Spleen (tissue), 11 donors: ENCODE measurements around the gene SDHC. TPM values are rescaled to one million over a fixed set of nuclear protein-coding genes. Genes with fewer than 3 reads are reported as not detected.
"Not testable (repeated sequence)": the region's sequence is repeated elsewhere in the genome, so short reads cannot be mapped to it uniquely, and the experiment has no call there.

Experiments used
- DNase-seq: peaks from one replicate; pipeline ENCODE4 v3.0.0-alpha.2; 2020
- H3K27ac ChIP-seq, 8 donors: fragments of 200-600 bp; sonication (generic) in 7 of 8; 1 replicate in 4 of 8; 2 replicates in 4 of 8; pipeline versions ENCODE4 v1.5.0 to v1.8.0; 2016 to 2021; ENCODE audit warnings: inconsistent platforms in 4 of 8, mild to moderate bottlenecking in 4 of 8, moderate library complexity in 1 of 8
- H3K27me3 ChIP-seq, 7 donors: fragments of 200-600 bp; sonication (generic) in 6 of 7; replicated peaks in 1 of 7; 1 replicate in 4 of 7; 2 replicates in 3 of 7; pipeline versions ENCODE4 v1.5.0 to v1.8.0; 2016 to 2021; ENCODE audit warnings: inconsistent platforms in 3 of 7, mild to moderate bottlenecking in 1 of 7
- H3K36me3 ChIP-seq, 6 donors: fragments of 200-600 bp; sonication (generic) in 5 of 6; 1 replicate in 4 of 6; 2 replicates in 2 of 6; pipeline versions ENCODE4 v1.5.0 to v1.8.0; 2016 to 2021; ENCODE audit warnings: inconsistent platforms in 2 of 6
- H3K4me1 ChIP-seq, 6 donors: fragments of 200-600 bp; sonication (generic) in 5 of 6; 1 replicate in 3 of 6; 2 replicates in 3 of 6; pipeline versions ENCODE4 v1.5.0 to v1.8.0; 2016 to 2021; ENCODE audit warnings: inconsistent platforms in 3 of 6
- H3K4me3 ChIP-seq, 8 donors: fragments of 200-600 bp; sonication (generic) in 7 of 8; 1 replicate in 4 of 8; 2 replicates in 4 of 8; pipeline versions ENCODE4 v1.5.0 to v1.8.0; 2016 to 2021; ENCODE audit warnings: inconsistent platforms in 4 of 8, mild to moderate bottlenecking in 4 of 8, moderate library complexity in 2 of 8
- H3K9me3 ChIP-seq, 8 donors: fragments of 200-600 bp; sonication (generic) in 7 of 8; 1 replicate in 4 of 8; 2 replicates in 4 of 8; pipeline versions ENCODE4 v1.5.0 to v1.8.0; 2016 to 2021; ENCODE audit warnings: inconsistent platforms in 4 of 8
- CTCF ChIP-seq, 11 experiments: fragments of 200-600 bp in 7 of 11; fragments of 450-650 bp in 4 of 11; sonication (generic) in 4 of 11; IDR thresholded peaks in 8 of 11; conservative IDR thresholded peaks in 3 of 11; 1 replicate in 7 of 11; 2 replicates in 4 of 11; pipeline versions ENCODE4 v1.4.0 to v1.8.0; 2016 to 2021; ENCODE audit warnings: antibody characterized with exemption in 11 of 11, inconsistent platforms in 4 of 11, mild to moderate bottlenecking in 1 of 11
- POLR2A ChIP-seq, 3 donors: fragments of 450-650 bp; IDR thresholded peaks; one replicate each; pipeline ENCODE4 v1.5.1; 2017; ENCODE audit warnings: antibody characterized with exemption in 3 of 3, mild to moderate bottlenecking in 1 of 3
- POLR2AphosphoS5 ChIP-seq, 3 donors: sonication (generic); formaldehyde crosslinking; IDR thresholded peaks; one replicate each; pipeline ENCODE4 v1.5.1; 2017; ENCODE audit warnings: antibody characterized with exemption in 3 of 3
- WGBS, 5 donors: extraction: QIAGEN DNeasy Blood & Tissue Kit in 3 of 5; methylation state at CpG; one replicate each; pipeline versions ENCODE4 v1.1.5 to v1.1.7; 2013 to 2018; 5-methylcytosine and 5-hydroxymethylcytosine counted together
- intact Hi-C: fragments of 100-400 bp; cut with DNase I; formaldehyde crosslinking; loops from one replicate; pipeline ENCODE4 v1.15.0; 2023; ENCODE audit warnings: low total_unique reads
- polyA plus RNA-seq, 3 donors: library from polyadenylated mRNA; stranded (reverse); fragments of 200-250 nt; gene quantifications; one replicate each; pipeline ENCODE4 v1.2.1, GENCODE V29; 2013
- total RNA-seq, 7 donors: library from RNA; depleted of rRNA in 3 of 7; stranded (reverse); fragments of >200 nt in 3 of 7; fragmentation: NEBNext Ultra II Directional in 4 of 7; extraction: Animal tissue kit (Norgen Biotek cat#: 25700) in 4 of 7; gene quantifications; one replicate each; pipeline versions ENCODE4 v1.1.0 to v1.2.1, GENCODE V29; 2016 to 2021
- donor health status: healthy with polysubstance abuse.
- donor health status: DM: no; HTN: no; CAD: no; lungs with moderate emphysema.
- donor health status: DM: no; HTN: no; CAD: no.
- donor health status: Bipolar disorder and iron deficiency.
- donor health status: healthy.
- donor health status: DM: no; HTN: no; CAD: no.
- donor health status: DM: yes; HTN: yes; CAD: no.

The SDHC gene
- total and polyA plus RNA-seq, 10 donors, result 57.0 to 170 (median 133) TPM

- Histone ChIP-seq H3K27ac (peak overlapping the region; percentile 97 to 100 (median 100)), H3K4me1 (peaks cover 0 to 33% (median 25%) of the 10 kb centered on the region in 6 donors), H3K36me3 (no peaks in the 10 kb centered on the region), H3K4me3 (peak overlapping the region; percentile 55 to 90 (median 66)), H3K27me3 (peaks cover 0 to 4% (median 0%) of the 10 kb centered on the region in 7 donors), H3K9me3 (no peaks in the 10 kb centered on the region)
- WGBS, 5 donors, result 0 to 1% (median 1%) methylated on average over 45 to 53 of the region's 53 CpGs
- TF ChIP-seq CTCF (IDR thresholded peaks at IDR 0.05 in 8 of 11, conservative IDR thresholded peaks at IDR 0.05 in 3 of 11), result peak in 10 of 11 experiments; percentile 52 to 75 (median 65)
- peak; percentile 27 to 40 (median 34) for TF ChIP-seq POLR2A (IDR thresholded peaks at IDR 0.05)
- TF ChIP-seq POLR2AphosphoS5 (IDR thresholded peaks at IDR 0.05), result peak; percentile 75 to 92 (median 86)
- intact Hi-C loops, result no loop called here
- DNase-seq, result peak; percentile 96
Measured at GRCh38 chr1:161399257-161399998, 85.2 kb downstream of the SDHC start.

- H3K4me1 ChIP-seq, result peaks cover 0 to 33% (median 26%) of the 10 kb centered on the region in 6 donors
- TF ChIP-seq POLR2AphosphoS5 (IDR thresholded peaks at IDR 0.05) (no peak), POLR2A (IDR thresholded peaks at IDR 0.05) (no peak), CTCF (IDR thresholded peaks at IDR 0.05 in 8 of 11, conservative IDR thresholded peaks at IDR 0.05 in 3 of 11) (no peak)
- H3K36me3 ChIP-seq, result peaks cover 0 to 7% (median 0%) of the 10 kb centered on the region in 6 donors
- H3K27me3 ChIP-seq, result peaks cover 0 to 4% (median 0%) of the 10 kb centered on the region in 7 donors
- no peaks in the 10 kb centered on the region for H3K9me3 ChIP-seq
- DNase-seq, result no peak
- H3K27ac ChIP-seq, result no peak overlapping the region
- WGBS, 5 donors, result 93 to 100% (median 98%) methylated on average over 3 of the region's 3 CpGs
- intact Hi-C loops, result no loop called here
- no peak overlapping the region for H3K4me3 ChIP-seq
Measured at GRCh38 chr1:161402446-161402845, 88.3 kb downstream of the SDHC start.

DNA sequence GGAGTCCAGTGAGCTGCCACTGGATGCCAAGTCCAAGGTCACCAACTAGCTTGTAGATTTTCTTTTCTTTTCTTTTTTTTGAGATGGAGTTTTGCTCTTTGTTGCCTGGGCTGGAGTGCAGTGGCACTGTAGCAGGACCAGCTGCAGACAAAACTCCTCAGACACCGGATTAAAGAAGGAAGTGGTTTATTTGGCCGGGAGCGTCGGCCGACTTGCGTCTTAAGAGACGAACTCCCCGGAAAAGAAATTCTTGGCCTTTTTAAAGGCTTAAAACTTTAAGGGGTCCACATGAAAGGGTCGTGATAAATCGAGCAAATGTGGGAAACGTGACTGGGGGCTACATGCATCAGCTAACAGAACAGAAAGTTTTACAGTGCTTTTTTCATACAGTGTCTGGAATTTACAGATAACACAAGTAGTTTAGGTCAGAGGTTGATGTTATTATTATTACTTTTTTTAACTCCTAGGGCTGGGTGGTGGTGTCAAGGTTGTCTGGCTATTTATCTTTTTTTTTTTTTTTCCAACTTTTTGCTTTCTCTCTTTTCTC lies 89.9 kb downstream of the SDHC start:
- TF ChIP-seq POLR2AphosphoS5 (IDR thresholded peaks at IDR 0.05), result no peak
- Histone ChIP-seq H3K9me3 (no peaks in the 10 kb centered on the region), H3K27ac (no peak overlapping the region), H3K36me3 (peaks cover 0 to 7% (median 0%) of the 10 kb centered on the region in 6 donors), H3K4me1 (peaks cover 0 to 30% (median 15%) of the 10 kb centered on the region in 6 donors), H3K4me3 (no peak overlapping the region), H3K27me3 (peaks cover 0 to 4% (median 0%) of the 10 kb centered on the region in 7 donors)
- no peak for DNase-seq
- 45 to 69% (median 61%) methylated on average over 11 of the region's 11 CpGs for WGBS, 5 donors
- intact Hi-C loops, result no loop called here

GRCh38 chr1:161406551-161406950 lies 92.4 kb downstream of the SDHC start:
- DNase-seq, intact Hi-C loops, H3K27me3 ChIP-seq, H3K9me3 ChIP-seq, H3K36me3 ChIP-seq, H3K4me3 ChIP-seq, H3K27ac ChIP-seq: not testable (repeated sequence)
- peaks cover 0 to 30% (median 7%) of the 10 kb centered on the region in 6 donors for H3K4me1 ChIP-seq
- 93 to 98% (median 96%) methylated on average over 10 to 17 of the region's 17 CpGs for WGBS, 5 donors

DNA sequence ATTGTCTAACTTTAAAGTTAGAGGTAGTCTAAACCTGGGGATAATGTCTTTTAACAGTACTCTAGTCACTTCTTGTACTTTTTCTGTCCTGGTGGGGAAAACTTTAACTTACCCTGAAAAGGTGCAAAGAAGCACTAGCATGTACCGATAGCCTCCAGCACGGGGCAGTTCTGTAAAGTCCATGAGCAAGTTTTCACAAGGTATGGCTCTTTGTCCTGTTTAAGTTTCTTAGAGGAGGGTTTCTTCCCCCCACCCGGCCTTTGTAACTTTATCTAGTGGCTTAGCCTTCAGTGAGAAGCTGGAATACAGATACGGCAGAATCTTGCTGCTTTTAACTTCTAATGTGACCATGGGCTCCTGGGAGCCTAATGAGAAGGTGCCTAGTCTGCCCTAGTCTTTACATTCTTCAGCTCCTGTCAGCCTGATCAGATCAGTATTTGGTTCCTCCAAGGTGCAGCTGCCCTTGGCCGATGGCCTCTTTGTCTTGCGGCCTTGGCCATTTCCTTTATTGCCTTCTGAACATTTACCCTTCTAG lies 93.3 kb downstream of the SDHC start:
- TF ChIP-seq CTCF (IDR thresholded peaks at IDR 0.05 in 8 of 11, conservative IDR thresholded peaks at IDR 0.05 in 3 of 11) (no peak), POLR2AphosphoS5 (IDR thresholded peaks at IDR 0.05) (no peak), POLR2A (IDR thresholded peaks at IDR 0.05) (no peak)
- no peak for DNase-seq
- peaks cover 0 to 7% (median 0%) of the 10 kb centered on the region in 6 donors for H3K36me3 ChIP-seq
- 74 to 88% (median 84%) methylated on average over 6 of the region's 6 CpGs for WGBS, 5 donors
- H3K4me3 ChIP-seq, result no peak overlapping the region
- no peaks in the 10 kb centered on the region for H3K9me3 ChIP-seq
- peaks cover 0 to 27% (median 6%) of the 10 kb centered on the region in 6 donors for H3K4me1 ChIP-seq
- no peak overlapping the region for H3K27ac ChIP-seq
- intact Hi-C loops, result no loop called here
- peaks cover 0 to 4% (median 0%) of the 10 kb centered on the region in 7 donors for H3K27me3 ChIP-seq
